Stimulated activated CD4-positive, alpha-beta T cell treated with anti-CD3 and anti-CD28 coated beads, Interleukin-12 subunit alpha, Interleukin-12 subunit beta, amount 100 ng/mL, for 48 hours (primary cell): ENCODE data around the gene ARIH1.

ENCODE experiments used
- DNase-seq, 3 donors: peaks; one replicate each; pipeline ENCODE4 v3.0.0-alpha.2; 2020; ENCODE audit warnings: low read depth in 2 of 3, low spot score in 1 of 3

Gene ARIH1

GRCh38 chr15:72487070-72487797 is 13.1 kb downstream of the ARIH1 start:
- no peak for DNase-seq

GRCh38 chr15:72488558-72488957 is 14.4 kb downstream of the ARIH1 start:
- DNase-seq: no peak

GRCh38 chr15:72489943-72490554 is 15.9 kb downstream of the ARIH1 start:
- no peak for DNase-seq

GRCh38 chr15:72491768-72492167 is 17.6 kb downstream of the ARIH1 start:
- no peak for DNase-seq

GRCh38 chr15:72492733-72493132 is 18.6 kb downstream of the ARIH1 start:
- DNase-seq: no peak

GRCh38 chr15:72493220-72493619 is 19.1 kb downstream of the ARIH1 start:
- no peak for DNase-seq

GRCh38 chr15:72495007-72495406 is 20.9 kb downstream of the ARIH1 start:
- no peak for DNase-seq

GRCh38 chr15:72496783-72497182 is 22.7 kb downstream of the ARIH1 start:
- DNase-seq: no peak

GRCh38 chr15:72497402-72497801 is 23.3 kb downstream of the ARIH1 start:
- DNase-seq: no peak

- DNase-seq: no peak
These were observed 28.2 kb downstream of the ARIH1 start for GRCh38 chr15:72502220-72502809.

GRCh38 chr15:72503147-72503546 is 29.0 kb downstream of the ARIH1 start:
- no peak for DNase-seq

GRCh38 chr15:72507402-72508092 is 33.4 kb downstream of the ARIH1 start:
- no peak for DNase-seq

- no peak for DNase-seq
These were observed 35.4 kb downstream of the ARIH1 start for GRCh38 chr15:72509484-72509883.

GRCh38 chr15:72511536-72511935 is 37.4 kb downstream of the ARIH1 start:
- DNase-seq: no peak

GRCh38 chr15:72515591-72516389 is 41.7 kb downstream of the ARIH1 start:
- DNase-seq: no peak

- DNase-seq: no peak
These were observed 42.6 kb downstream of the ARIH1 start for GRCh38 chr15:72516777-72517176.

- DNase-seq: no peak
These were observed 47.6 kb downstream of the ARIH1 start for GRCh38 chr15:72521682-72522081.

GRCh38 chr15:72532991-72533601 is 59.0 kb downstream of the ARIH1 start:
- DNase-seq: no peak

GRCh38 chr15:72534523-72534922 is 60.4 kb downstream of the ARIH1 start:
- DNase-seq: no peak

GRCh38 chr15:72535911-72536310 is 61.8 kb downstream of the ARIH1 start:
- no peak for DNase-seq

- DNase-seq: no peak
These were observed 62.4 kb downstream of the ARIH1 start for GRCh38 chr15:72536506-72536905.
